NCI-H748 (cell line): Measurements from ENCODE around the gene CADPS2.

Experiments
- DNase-seq: peaks from one replicate; lab custom pipeline; 2025; ENCODE audit not compliant: unreplicated experiment; lab: John Stamatoyannopoulos, UW

CADPS2 gene

GRCh38 chr7:122886357-122887081 is at the start of gene CADPS2:
Gene CADPS2 (minus strand): TSS chr7:122886460. CDS start chr7:122886337, 123 bp downstream.
- DNase-seq: peak; percentile 91

GRCh38 chr7:122935620-122936019 is 49.4 kb upstream of the CADPS2 start:
- no peak for DNase-seq

GRCh38 chr7:122919643-122920181 is 33.5 kb upstream of the CADPS2 start:
- peak; percentile 58 for DNase-seq

GRCh38 chr7:122914812-122915211 is 28.6 kb upstream of the CADPS2 start:
- DNase-seq: no peak

- no peak for DNase-seq
Measured at GRCh38 chr7:122913608-122914007, 27.3 kb upstream of the CADPS2 start.

- no peak for DNase-seq
Measured at GRCh38 chr7:122902751-122903495, 16.7 kb upstream of the CADPS2 start.

- no peak for DNase-seq
Measured at GRCh38 chr7:122901250-122901649, 15.0 kb upstream of the CADPS2 start.

GRCh38 chr7:122896509-122896908 is 10.2 kb upstream of the CADPS2 start:
- DNase-seq: no peak

GRCh38 chr7:122893486-122893885 is 7.2 kb upstream of the CADPS2 start:
- peak; percentile 35 for DNase-seq

GRCh38 chr7:122889116-122889515 is 2.9 kb upstream of the CADPS2 start:
- no peak for DNase-seq

GRCh38 chr7:122887848-122888247 is 1.6 kb upstream of the CADPS2 start:
- DNase-seq: no peak

- DNase-seq: peak; percentile 84
Measured at GRCh38 chr7:122887198-122887597, 938 bp upstream of the CADPS2 start.

- DNase-seq: peak; percentile 80
Measured at GRCh38 chr7:122885583-122886356, 490 bp downstream of the CADPS2 start.

GRCh38 chr7:122884186-122884585 is 2.1 kb downstream of the CADPS2 start:
- peak; percentile 99 for DNase-seq

- peak; percentile 53 for DNase-seq
Measured at GRCh38 chr7:122883049-122883680, 3.1 kb downstream of the CADPS2 start.

GRCh38 chr7:122881324-122881723 is 4.9 kb downstream of the CADPS2 start:
- DNase-seq: no peak

- DNase-seq: no peak
Measured at GRCh38 chr7:122869260-122869659, 17.0 kb downstream of the CADPS2 start.

GRCh38 chr7:122867471-122867980 is 18.7 kb downstream of the CADPS2 start:
- DNase-seq: no peak

- DNase-seq: no peak
Measured at GRCh38 chr7:122864838-122865237, 21.4 kb downstream of the CADPS2 start.

- DNase-seq: no peak
Measured at GRCh38 chr7:122864016-122864415, 22.2 kb downstream of the CADPS2 start.

- peak; percentile 17 for DNase-seq
Measured at GRCh38 chr7:122858320-122858719, 27.9 kb downstream of the CADPS2 start.
